ENCODE results near the gene CNDP1.
A peak's percentile ranks its signal among the peaks of the same experiment; 100 is the strongest.
"Not testable (repeated sequence)": the region's sequence is repeated elsewhere in the genome, so short reads cannot be mapped to it uniquely, and the experiment has no call there.

CNDP1 gene

GRCh38 chr18:74551936-74552555, 17.7 kb downstream of the CNDP1 start:
- peak; percentile 88 for FAIRE-seq
- no peak for TF ChIP-seq PAX5 (IDR thresholded peaks at IDR 0.05; ENCODE audit: insufficient read depth, low read length, severe bottlenecking)
- no peak for TF ChIP-seq POLR2AphosphoS5 (IDR thresholded peaks at IDR 0.05; ENCODE audit: low read depth, low read length)
- no peak for TF ChIP-seq TAF1 (IDR thresholded peaks at IDR 0.05; ENCODE audit: low read depth, low read length)
- DNase-seq (ENCODE audit: insufficient read length, low spot score), result peak; percentile 69

GRCh38 chr18:74556126-74556525, 21.8 kb downstream of the CNDP1 start:
- FAIRE-seq (no peak), DNase-seq (ENCODE audit: insufficient read length, low spot score) (no peak)
- no peak for TF ChIP-seq POLR2AphosphoS5 (IDR thresholded peaks at IDR 0.05; ENCODE audit: low read depth, low read length)
- no peak for TF ChIP-seq SPI1 (IDR thresholded peaks at IDR 0.05; ENCODE audit: low read depth, low read length)
- TF ChIP-seq TAF1 (IDR thresholded peaks at IDR 0.05; ENCODE audit: low read depth, low read length), result no peak
- TF ChIP-seq PAX5 (IDR thresholded peaks at IDR 0.05; ENCODE audit: insufficient read depth, low read length, severe bottlenecking), result no peak
- TF ChIP-seq POLR2A (IDR thresholded peaks at IDR 0.05; ENCODE audit: low read depth, low read length), result no peak
- no peak for TF ChIP-seq POU2F2 (IDR thresholded peaks at IDR 0.05; ENCODE audit: low read depth, low read length)

- DNase-seq (ENCODE audit: insufficient read length, low spot score) (no peak), FAIRE-seq (no peak)
- TF ChIP-seq SPI1 (IDR thresholded peaks at IDR 0.05; ENCODE audit: low read depth, low read length) (no peak), POU2F2 (IDR thresholded peaks at IDR 0.05; ENCODE audit: low read depth, low read length) (no peak), POLR2A (IDR thresholded peaks at IDR 0.05; ENCODE audit: low read depth, low read length) (no peak), POLR2AphosphoS5 (IDR thresholded peaks at IDR 0.05; ENCODE audit: low read depth, low read length) (no peak), PAX5 (IDR thresholded peaks at IDR 0.05; ENCODE audit: insufficient read depth, low read length, severe bottlenecking) (no peak), TAF1 (IDR thresholded peaks at IDR 0.05; ENCODE audit: low read depth, low read length) (no peak)
Measured at GRCh38 chr18:74558096-74558495, 23.8 kb downstream of the CNDP1 start.

DNA sequence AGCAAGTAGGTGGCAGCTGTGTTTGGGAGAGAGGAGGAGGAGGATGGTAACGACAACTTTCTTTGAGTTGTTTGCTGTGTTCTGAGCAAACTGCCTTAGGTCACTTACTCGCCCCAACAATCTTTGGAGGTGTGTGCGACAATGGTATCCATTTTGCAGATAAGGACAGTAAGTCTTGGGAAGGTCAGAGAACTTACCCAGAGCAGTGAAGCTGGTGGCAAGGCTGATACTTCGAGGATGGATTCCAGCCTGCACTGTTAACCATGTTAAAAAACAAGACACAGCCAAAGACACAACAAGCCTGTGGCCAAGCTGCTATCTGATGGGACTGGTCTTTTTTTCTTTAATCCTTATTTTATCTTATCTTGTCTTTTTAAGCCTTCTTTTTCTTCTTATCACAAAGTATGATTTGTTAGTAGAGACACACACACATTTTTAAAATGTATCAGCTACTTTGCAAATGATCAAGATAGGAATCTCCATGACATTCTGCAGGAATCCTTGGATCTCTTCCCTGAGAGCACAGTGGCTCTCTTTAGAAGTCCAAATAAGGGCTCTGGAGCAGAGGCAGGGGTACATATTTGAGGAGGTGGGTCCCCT, 27.9 kb downstream of the CNDP1 start:
- no peak for FAIRE-seq
- TF ChIP-seq PAX5 (IDR thresholded peaks at IDR 0.05; ENCODE audit: insufficient read depth, low read length, severe bottlenecking) (no peak), TAF1 (IDR thresholded peaks at IDR 0.05; ENCODE audit: low read depth, low read length) (no peak), POLR2AphosphoS5 (IDR thresholded peaks at IDR 0.05; ENCODE audit: low read depth, low read length) (no peak), SPI1 (IDR thresholded peaks at IDR 0.05; ENCODE audit: low read depth, low read length) (no peak), POU2F2 (IDR thresholded peaks at IDR 0.05; ENCODE audit: low read depth, low read length) (no peak), POLR2A (IDR thresholded peaks at IDR 0.05; ENCODE audit: low read depth, low read length) (no peak)
- no peak for DNase-seq (ENCODE audit: insufficient read length, low spot score)

DNA sequence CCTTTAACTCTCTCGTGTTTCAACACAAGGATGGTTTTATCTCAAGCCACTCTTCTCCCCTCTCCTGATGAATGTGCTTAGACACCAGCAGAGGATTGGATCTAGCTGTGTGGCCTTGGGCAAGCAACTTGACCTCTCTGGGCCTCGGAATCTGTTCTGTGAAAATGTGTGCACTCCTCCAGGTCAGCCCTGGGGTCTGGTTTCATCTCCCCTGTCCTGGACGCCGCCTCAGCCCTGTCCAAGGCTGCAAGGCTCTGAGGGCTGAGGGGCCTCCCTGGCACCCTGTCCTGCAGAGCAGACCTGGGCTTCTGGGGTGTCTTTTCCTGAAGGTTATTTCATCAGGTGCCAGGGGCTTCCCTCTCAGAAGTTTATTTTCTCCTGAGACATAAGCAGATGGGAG, 28.5 kb downstream of the CNDP1 start:
- TF ChIP-seq PAX5 (IDR thresholded peaks at IDR 0.05; ENCODE audit: insufficient read depth, low read length, severe bottlenecking), result no peak
- TF ChIP-seq TAF1 (IDR thresholded peaks at IDR 0.05; ENCODE audit: low read depth, low read length), result no peak
- no peak for TF ChIP-seq POU2F2 (IDR thresholded peaks at IDR 0.05; ENCODE audit: low read depth, low read length)
- no peak for TF ChIP-seq SPI1 (IDR thresholded peaks at IDR 0.05; ENCODE audit: low read depth, low read length)
- no peak for TF ChIP-seq POLR2A (IDR thresholded peaks at IDR 0.05; ENCODE audit: low read depth, low read length)
- no peak for TF ChIP-seq POLR2AphosphoS5 (IDR thresholded peaks at IDR 0.05; ENCODE audit: low read depth, low read length)
- DNase-seq (ENCODE audit: insufficient read length, low spot score), result no peak
- no peak for FAIRE-seq

- DNase-seq (ENCODE audit: insufficient read length, low spot score), result no peak
- no peak for FAIRE-seq
Measured at GRCh38 chr18:74563999-74564398, 29.7 kb downstream of the CNDP1 start.

GRCh38 chr18:74565164-74565563, 30.9 kb downstream of the CNDP1 start:
- FAIRE-seq; DNase-seq (ENCODE audit: insufficient read length, low spot score): not testable (repeated sequence)

More at GRCh38 chr18:74563999-74564398, 29.7 kb downstream of the CNDP1 start:
- TF ChIP-seq TAF1 (IDR thresholded peaks at IDR 0.05; ENCODE audit: low read depth, low read length) (no peak), POU2F2 (IDR thresholded peaks at IDR 0.05; ENCODE audit: low read depth, low read length) (no peak), PAX5 (IDR thresholded peaks at IDR 0.05; ENCODE audit: insufficient read depth, low read length, severe bottlenecking) (no peak), POLR2AphosphoS5 (IDR thresholded peaks at IDR 0.05; ENCODE audit: low read depth, low read length) (no peak), POLR2A (IDR thresholded peaks at IDR 0.05; ENCODE audit: low read depth, low read length) (no peak), SPI1 (IDR thresholded peaks at IDR 0.05; ENCODE audit: low read depth, low read length) (no peak)

DNA sequence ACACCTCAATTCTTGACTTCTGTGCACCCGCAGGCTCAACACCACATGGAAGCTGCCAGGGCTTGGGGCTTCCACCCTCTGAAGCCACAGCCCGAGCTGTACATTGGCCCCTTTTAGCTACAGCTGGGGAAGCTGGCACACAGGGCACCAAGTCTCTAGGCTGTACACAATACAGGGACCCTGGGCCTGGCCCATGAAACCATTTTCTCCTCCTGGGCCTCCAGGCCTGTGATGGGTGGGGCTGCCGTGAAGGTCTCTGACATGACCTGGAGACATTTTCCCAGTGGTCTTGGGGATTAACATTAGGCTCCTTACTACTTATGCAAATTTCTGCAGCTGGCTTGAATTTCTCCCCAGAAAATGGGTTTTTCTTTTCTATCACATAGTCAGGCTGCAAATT, 31.7 kb downstream of the CNDP1 start:
- not testable (repeated sequence) for FAIRE-seq; DNase-seq (ENCODE audit: insufficient read length, low spot score)

- FAIRE-seq (no peak), DNase-seq (ENCODE audit: insufficient read length, low spot score) (no peak)
- TF ChIP-seq POLR2AphosphoS5 (IDR thresholded peaks at IDR 0.05; ENCODE audit: low read depth, low read length) (no peak), POU2F2 (IDR thresholded peaks at IDR 0.05; ENCODE audit: low read depth, low read length) (no peak), POLR2A (IDR thresholded peaks at IDR 0.05; ENCODE audit: low read depth, low read length) (no peak), PAX5 (IDR thresholded peaks at IDR 0.05; ENCODE audit: insufficient read depth, low read length, severe bottlenecking) (no peak), TAF1 (IDR thresholded peaks at IDR 0.05; ENCODE audit: low read depth, low read length) (no peak), SPI1 (IDR thresholded peaks at IDR 0.05; ENCODE audit: low read depth, low read length) (no peak)
Measured at GRCh38 chr18:74567822-74568221, 33.5 kb downstream of the CNDP1 start.

DNA sequence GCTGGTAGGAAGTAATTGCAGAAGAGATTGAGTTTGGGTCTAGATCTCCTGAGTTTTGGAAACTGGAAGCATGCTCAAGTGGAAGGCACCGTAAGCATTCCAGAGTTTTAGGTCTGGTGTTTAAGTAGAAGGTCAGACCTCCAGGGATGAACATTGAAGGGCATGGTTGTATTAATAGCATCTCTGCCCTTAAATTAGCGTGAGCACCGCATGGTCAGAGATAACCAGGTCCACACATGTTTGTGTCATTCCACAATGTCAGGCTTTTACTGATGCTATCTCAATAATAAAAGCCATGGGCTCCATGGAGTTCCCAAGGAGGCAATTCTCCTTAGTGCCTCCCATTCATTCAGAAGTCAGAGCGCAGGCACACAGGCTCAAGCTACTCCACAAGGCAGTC, 35.1 kb downstream of the CNDP1 start:
- DNase-seq (ENCODE audit: insufficient read length, low spot score) (no peak), FAIRE-seq (no peak)
- no peak for TF ChIP-seq SPI1 (IDR thresholded peaks at IDR 0.05; ENCODE audit: low read depth, low read length)
- no peak for TF ChIP-seq POU2F2 (IDR thresholded peaks at IDR 0.05; ENCODE audit: low read depth, low read length)
- TF ChIP-seq TAF1 (IDR thresholded peaks at IDR 0.05; ENCODE audit: low read depth, low read length), result no peak
- TF ChIP-seq POLR2A (IDR thresholded peaks at IDR 0.05; ENCODE audit: low read depth, low read length), result no peak
- no peak for TF ChIP-seq PAX5 (IDR thresholded peaks at IDR 0.05; ENCODE audit: insufficient read depth, low read length, severe bottlenecking)
